ENCODE data around the gene SLC5A6. TPM values are rescaled to one million over a fixed set of nuclear protein-coding genes. Genes with fewer than 3 reads are reported as not detected.

Gene SLC5A6
- total RNA-seq, 1 experiment from 2014 or later = 111 TPM

DNA sequence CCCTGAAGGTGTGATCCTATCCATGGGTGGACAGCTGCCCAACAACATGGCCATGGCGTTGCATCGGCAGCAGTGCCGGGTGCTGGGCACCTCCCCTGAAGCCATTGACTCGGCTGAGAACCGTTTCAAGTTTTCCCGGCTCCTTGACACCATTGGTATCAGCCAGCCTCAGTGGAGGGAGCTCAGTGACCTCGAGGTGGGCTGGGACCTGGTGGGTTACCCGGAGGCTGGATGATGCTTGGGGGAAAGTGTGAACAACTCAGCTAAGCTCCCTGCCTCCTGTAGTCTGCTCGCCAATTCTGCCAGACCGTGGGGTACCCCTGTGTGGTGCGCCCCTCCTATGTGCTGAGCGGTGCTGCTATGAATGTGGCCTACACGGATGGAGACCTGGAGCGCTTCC, 21.3 kb upstream of the SLC5A6 start:
- CTCF ChIA-PET = no interaction called here
- TF ChIP-seq GABPB1 (CRISPR knock-in tag; IDR thresholded peaks at IDR 0.05) (no peak), ARID4B (CRISPR knock-in tag; IDR thresholded peaks at IDR 0.05; ENCODE audit: borderline replicate concordance) (no peak), ZBTB21 (CRISPR knock-in tag; IDR thresholded peaks at IDR 0.05; ENCODE audit: borderline replicate concordance) (no peak), ZNF121 (CRISPR knock-in tag; IDR thresholded peaks at IDR 0.05) (no peak), SP1 (CRISPR knock-in tag; conservative IDR thresholded peaks at IDR 0.05) (no peak), ZNF423 (CRISPR knock-in tag; IDR thresholded peaks at IDR 0.05) (no peak), E2F4 (CRISPR knock-in tag; IDR thresholded peaks at IDR 0.05; ENCODE audit: borderline replicate concordance, low read depth) (no peak), IRF2 (CRISPR knock-in tag; IDR thresholded peaks at IDR 0.05; ENCODE audit: borderline replicate concordance, low read depth) (no peak), PRRX2 (CRISPR knock-in tag; IDR thresholded peaks at IDR 0.05) (no peak)
- TF ChIP-seq, protein P1, sequence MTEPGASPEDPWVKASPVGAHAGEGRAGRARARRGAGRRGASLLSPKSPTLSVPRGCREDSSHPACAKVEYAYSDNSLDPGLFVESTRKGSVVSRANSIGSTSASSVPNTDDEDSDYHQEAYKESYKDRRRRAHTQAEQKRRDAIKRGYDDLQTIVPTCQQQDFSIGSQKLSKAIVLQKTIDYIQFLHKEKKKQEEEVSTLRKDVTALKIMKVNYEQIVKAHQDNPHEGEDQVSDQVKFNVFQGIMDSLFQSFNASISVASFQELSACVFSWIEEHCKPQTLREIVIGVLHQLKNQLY (CRISPR knock-in tag; IDR thresholded peaks at IDR 0.05) = no peak
- TF ChIP-seq, protein P2, sequence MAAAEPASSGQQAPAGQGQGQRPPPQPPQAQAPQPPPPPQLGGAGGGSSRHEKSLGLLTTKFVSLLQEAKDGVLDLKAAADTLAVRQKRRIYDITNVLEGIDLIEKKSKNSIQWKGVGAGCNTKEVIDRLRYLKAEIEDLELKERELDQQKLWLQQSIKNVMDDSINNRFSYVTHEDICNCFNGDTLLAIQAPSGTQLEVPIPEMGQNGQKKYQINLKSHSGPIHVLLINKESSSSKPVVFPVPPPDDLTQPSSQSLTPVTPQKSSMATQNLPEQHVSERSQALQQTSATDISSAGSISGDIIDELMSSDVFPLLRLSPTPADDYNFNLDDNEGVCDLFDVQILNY (CRISPR knock-in tag; IDR thresholded peaks at IDR 0.05) = no peak
- TF ChIP-seq, protein P3, sequence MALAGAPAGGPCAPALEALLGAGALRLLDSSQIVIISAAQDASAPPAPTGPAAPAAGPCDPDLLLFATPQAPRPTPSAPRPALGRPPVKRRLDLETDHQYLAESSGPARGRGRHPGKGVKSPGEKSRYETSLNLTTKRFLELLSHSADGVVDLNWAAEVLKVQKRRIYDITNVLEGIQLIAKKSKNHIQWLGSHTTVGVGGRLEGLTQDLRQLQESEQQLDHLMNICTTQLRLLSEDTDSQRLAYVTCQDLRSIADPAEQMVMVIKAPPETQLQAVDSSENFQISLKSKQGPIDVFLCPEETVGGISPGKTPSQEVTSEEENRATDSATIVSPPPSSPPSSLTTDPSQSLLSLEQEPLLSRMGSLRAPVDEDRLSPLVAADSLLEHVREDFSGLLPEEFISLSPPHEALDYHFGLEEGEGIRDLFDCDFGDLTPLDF (CRISPR knock-in tag; IDR thresholded peaks at IDR 0.05) = no peak
- TF ChIP-seq, protein P4, sequence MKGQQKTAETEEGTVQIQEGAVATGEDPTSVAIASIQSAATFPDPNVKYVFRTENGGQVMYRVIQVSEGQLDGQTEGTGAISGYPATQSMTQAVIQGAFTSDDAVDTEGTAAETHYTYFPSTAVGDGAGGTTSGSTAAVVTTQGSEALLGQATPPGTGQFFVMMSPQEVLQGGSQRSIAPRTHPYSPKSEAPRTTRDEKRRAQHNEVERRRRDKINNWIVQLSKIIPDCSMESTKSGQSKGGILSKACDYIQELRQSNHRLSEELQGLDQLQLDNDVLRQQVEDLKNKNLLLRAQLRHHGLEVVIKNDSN (CRISPR knock-in tag; IDR thresholded peaks at IDR 0.05) = no peak
- no peaks in the 10 kb centered on the region for H3K9me3 Mint-ChIP-seq
- POLR2A ChIA-PET = no interaction called here
- H3K36me3 Mint-ChIP-seq = peaks cover 86% of the 10 kb centered on the region
- DNase-seq (ENCODE audit: low spot score) (no peak), ATAC-seq (no peak)
- no peak overlapping the region for H3K4me3 Mint-ChIP-seq
- no peaks in the 10 kb centered on the region for H3K27me3 Mint-ChIP-seq (ENCODE audit: low read depth)
- H3K27ac Mint-ChIP-seq = no peak overlapping the region
- H3K4me1 Mint-ChIP-seq = no peaks in the 10 kb centered on the region

DNA sequence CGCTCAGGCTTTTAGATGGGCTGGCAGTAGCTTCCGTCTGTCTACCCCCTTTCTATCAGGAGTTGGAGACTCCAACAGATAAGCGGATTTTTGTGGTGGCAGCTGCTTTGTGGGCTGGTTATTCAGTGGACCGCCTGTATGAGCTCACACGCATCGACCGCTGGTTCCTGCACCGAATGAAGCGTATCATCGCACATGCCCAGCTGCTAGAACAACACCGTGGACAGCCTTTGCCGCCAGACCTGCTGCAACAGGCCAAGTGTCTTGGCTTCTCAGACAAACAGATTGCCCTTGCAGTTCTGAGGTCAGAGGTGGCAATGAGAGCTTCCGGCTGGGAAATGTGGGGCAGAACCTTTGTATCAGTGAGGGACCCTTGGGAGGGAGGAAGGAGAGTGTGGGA, 19.9 kb upstream of the SLC5A6 start:
- H3K36me3 Mint-ChIP-seq = peaks cover 86% of the 10 kb centered on the region
- H3K4me3 Mint-ChIP-seq = no peak overlapping the region
- DNase-seq (ENCODE audit: low spot score) = no peak
- H3K9me3 Mint-ChIP-seq = no peaks in the 10 kb centered on the region
- H3K4me1 Mint-ChIP-seq = no peaks in the 10 kb centered on the region
- H3K27ac Mint-ChIP-seq = no peak overlapping the region
- no peak for ATAC-seq
- no peaks in the 10 kb centered on the region for H3K27me3 Mint-ChIP-seq (ENCODE audit: low read depth)
- ChIA-PET POLR2A (no interaction called here), CTCF (no interaction called here)
- TF ChIP-seq, protein P4 (CRISPR knock-in tag; IDR thresholded peaks at IDR 0.05) = no peak
- TF ChIP-seq FOXK1 (CRISPR knock-in tag; IDR thresholded peaks at IDR 0.05) (no peak), PRDM15 (CRISPR knock-in tag; IDR thresholded peaks at IDR 0.05) (no peak), ZNF263 (CRISPR knock-in tag; IDR thresholded peaks at IDR 0.05; ENCODE audit: low read depth) (no peak), HMGA2 (CRISPR knock-in tag; IDR thresholded peaks at IDR 0.05) (no peak), SOX15 (CRISPR knock-in tag; IDR thresholded peaks at IDR 0.05) (no peak), FOXP1 (CRISPR knock-in tag; IDR thresholded peaks at IDR 0.05; ENCODE audit: borderline replicate concordance) (no peak), ATF1 (CRISPR knock-in tag; IDR thresholded peaks at IDR 0.05) (no peak)
- TF ChIP-seq, protein P5, sequence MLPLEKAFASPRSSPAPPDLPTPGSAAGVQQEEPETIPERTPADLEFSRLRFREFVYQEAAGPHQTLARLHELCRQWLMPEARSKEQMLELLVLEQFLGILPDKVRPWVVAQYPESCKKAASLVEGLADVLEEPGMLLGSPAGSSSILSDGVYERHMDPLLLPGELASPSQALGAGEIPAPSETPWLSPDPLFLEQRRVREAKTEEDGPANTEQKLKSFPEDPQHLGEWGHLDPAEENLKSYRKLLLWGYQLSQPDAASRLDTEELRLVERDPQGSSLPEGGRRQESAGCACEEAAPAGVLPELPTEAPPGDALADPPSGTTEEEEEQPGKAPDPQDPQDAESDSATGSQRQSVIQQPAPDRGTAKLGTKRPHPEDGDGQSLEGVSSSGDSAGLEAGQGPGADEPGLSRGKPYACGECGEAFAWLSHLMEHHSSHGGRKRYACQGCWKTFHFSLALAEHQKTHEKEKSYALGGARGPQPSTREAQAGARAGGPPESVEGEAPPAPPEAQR (CRISPR knock-in tag; IDR thresholded peaks at IDR 0.05) = no peak

Data from WTC11 (cell line).